Parathyroid adenoma (tissue), 2 donors: Measurements from ENCODE around the gene GGT6.

Experiments
- H2AFZ ChIP-seq: fragments of 300-600 bp; sonication (generic); one replicate; pipeline ENCODE4 v1.7.0; 2017; ENCODE audit warnings: antibody characterized with exemption, mild to moderate bottlenecking
- H3K27ac ChIP-seq: fragments of 300-600 bp; sonication (generic); one replicate; pipeline ENCODE4 v1.7.0; 2017
- H3K27me3 ChIP-seq: fragments of 300-600 bp; sonication (generic); one replicate; pipeline ENCODE4 v1.7.0; 2017; ENCODE audit warnings: low read length; ENCODE audit not compliant: control insufficient read depth, insufficient read depth
- H3K36me3 ChIP-seq: fragments of 300-600 bp; sonication (generic); one replicate; pipeline ENCODE4 v1.7.0; 2017; ENCODE audit warnings: low read length; ENCODE audit not compliant: control insufficient read depth, insufficient read depth
- H3K4me1 ChIP-seq: fragments of 300-600 bp; sonication (generic); one replicate; pipeline ENCODE4 v1.7.0; 2017; ENCODE audit warnings: control low read depth
- H3K4me2 ChIP-seq: fragments of 300-600 bp; sonication (generic); one replicate; pipeline ENCODE4 v1.7.0; 2017; ENCODE audit warnings: low read length
- H3K4me3 ChIP-seq: fragments of 300-600 bp; sonication (generic); one replicate; pipeline ENCODE4 v1.7.0; 2017; ENCODE audit warnings: low read depth, low read length
- H3K79me2 ChIP-seq: fragments of 300-600 bp; sonication (generic); one replicate; pipeline ENCODE4 v1.7.0; 2017; ENCODE audit warnings: control low read depth
- H3K9ac ChIP-seq: fragments of 300-600 bp; sonication (generic); one replicate; pipeline ENCODE4 v1.7.0; 2017; ENCODE audit warnings: mild to moderate bottlenecking
- H3K9me3 ChIP-seq: fragments of 300-600 bp; sonication (generic); one replicate; pipeline ENCODE4 v1.7.0; 2017; ENCODE audit warnings: low read length; ENCODE audit not compliant: control insufficient read depth
- CTCF ChIP-seq: fragments of 300-600 bp; sonication (generic); IDR thresholded peaks from one replicate; pipeline ENCODE4 v1.7.0; 2017; ENCODE audit warnings: antibody characterized with exemption, mild to moderate bottlenecking
- donor health status: primary hyperparathyroidism.

The GGT6 gene

GRCh38 chr17:4573115-4573514 lies 12.7 kb upstream of the GGT6 start:
- Histone ChIP-seq H3K27ac (no peak overlapping the region), H3K79me2 (no peaks in the 10 kb centered on the region), H3K4me2 (no peak overlapping the region), H3K36me3 (no peaks in the 10 kb centered on the region), H3K4me1 (no peaks in the 10 kb centered on the region), H3K9ac (no peak overlapping the region), H2AFZ (no peak overlapping the region), H3K9me3 (no peaks in the 10 kb centered on the region), H3K27me3 (no peaks in the 10 kb centered on the region), H3K4me3 (no peak overlapping the region)
- TF ChIP-seq CTCF, result no peak

GRCh38 chr17:4572131-4572530 lies 11.8 kb upstream of the GGT6 start:
- no peak for TF ChIP-seq CTCF
- H3K79me2 ChIP-seq, result no peaks in the 10 kb centered on the region
- H3K27ac ChIP-seq, result no peak overlapping the region
- no peak overlapping the region for H3K4me2 ChIP-seq
- no peak overlapping the region for H3K9ac ChIP-seq
- no peak overlapping the region for H2AFZ ChIP-seq
- no peaks in the 10 kb centered on the region for H3K27me3 ChIP-seq
- no peaks in the 10 kb centered on the region for H3K4me1 ChIP-seq
- no peak overlapping the region for H3K4me3 ChIP-seq
- no peaks in the 10 kb centered on the region for H3K36me3 ChIP-seq
- no peaks in the 10 kb centered on the region for H3K9me3 ChIP-seq

GRCh38 chr17:4569591-4569990 lies 9.2 kb upstream of the GGT6 start:
- Histone ChIP-seq H3K27me3 (no peaks in the 10 kb centered on the region), H3K9ac (no peak overlapping the region), H3K9me3 (no peaks in the 10 kb centered on the region), H3K27ac (no peak overlapping the region), H3K36me3 (no peaks in the 10 kb centered on the region), H3K4me2 (no peak overlapping the region), H3K4me1 (no peaks in the 10 kb centered on the region), H2AFZ (no peak overlapping the region), H3K4me3 (no peak overlapping the region), H3K79me2 (no peaks in the 10 kb centered on the region)
- no peak for TF ChIP-seq CTCF

- no peaks in the 10 kb centered on the region for H3K79me2 ChIP-seq
- peak overlapping the region; percentile 3 for H3K4me2 ChIP-seq
- H3K4me3 ChIP-seq, result no peak overlapping the region
- no peak overlapping the region for H3K9ac ChIP-seq
- peak; percentile 80 for TF ChIP-seq CTCF
- H3K27ac ChIP-seq, result no peak overlapping the region
- no peaks in the 10 kb centered on the region for H3K9me3 ChIP-seq
- H3K27me3 ChIP-seq, result no peaks in the 10 kb centered on the region
- no peaks in the 10 kb centered on the region for H3K4me1 ChIP-seq
- H3K36me3 ChIP-seq, result no peaks in the 10 kb centered on the region
- peak overlapping the region; percentile 61 for H2AFZ ChIP-seq
Observed at GRCh38 chr17:4566785-4567184, 6.4 kb upstream of the GGT6 start.

- Histone ChIP-seq H2AFZ (peak overlapping the region; percentile 59), H3K4me2 (no peak overlapping the region), H3K36me3 (no peaks in the 10 kb centered on the region), H3K79me2 (no peaks in the 10 kb centered on the region), H3K9ac (no peak overlapping the region), H3K4me3 (no peak overlapping the region), H3K9me3 (no peaks in the 10 kb centered on the region), H3K4me1 (no peaks in the 10 kb centered on the region), H3K27me3 (no peaks in the 10 kb centered on the region), H3K27ac (no peak overlapping the region)
- TF ChIP-seq CTCF, result peak; percentile 85
Observed at GRCh38 chr17:4565209-4566141, 5.1 kb upstream of the GGT6 start.
